Measurements from ENCODE around the gene CCDC167.
A peak's percentile ranks its signal among the peaks of the same experiment; 100 is the strongest.

The CCDC167 gene

GRCh38 chr6:37524025-37524969, 24.6 kb upstream of the CCDC167 start:
- Histone ChIP-seq H3K9ac (ENCODE audit: low read length) (no peak overlapping the region), H3K27ac (ENCODE audit: low read depth, low read length) (no peak overlapping the region), H3K36me3 (ENCODE audit: control insufficient read depth, insufficient read depth, low read length) (no peaks in the 10 kb centered on the region), H3K27me3 (ENCODE audit: control insufficient read depth, insufficient read depth, low read length) (no peaks in the 10 kb centered on the region), H3K4me3 (ENCODE audit: low read length) (no peak overlapping the region), H3K4me1 (ENCODE audit: control insufficient read depth, insufficient read depth, low read length) (no peaks in the 10 kb centered on the region)

DNA sequence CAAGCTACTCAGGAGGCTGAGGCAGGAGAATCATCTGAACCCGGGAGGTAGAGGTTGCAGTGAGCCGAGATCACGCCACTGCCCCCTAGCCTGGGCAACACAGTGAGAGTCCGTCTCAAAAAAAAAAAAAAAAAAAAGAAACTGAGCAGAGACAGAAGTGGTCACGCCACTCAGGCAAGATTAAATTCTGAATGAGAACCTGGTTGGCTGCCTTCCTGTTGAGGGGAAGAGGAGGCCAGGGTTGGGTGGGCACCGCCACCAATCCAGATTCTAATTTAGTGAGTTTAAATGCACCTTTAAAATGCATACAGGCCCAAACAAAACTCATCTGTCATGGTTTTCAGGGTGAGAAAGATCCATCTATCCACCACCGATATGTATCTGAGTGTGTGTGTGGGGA, 23.7 kb upstream of the CCDC167 start:
- Histone ChIP-seq H3K36me3 (ENCODE audit: control insufficient read depth, insufficient read depth, low read length) (no peaks in the 10 kb centered on the region), H3K4me3 (ENCODE audit: low read length) (no peak overlapping the region), H3K27me3 (ENCODE audit: control insufficient read depth, insufficient read depth, low read length) (no peaks in the 10 kb centered on the region), H3K27ac (ENCODE audit: low read depth, low read length) (no peak overlapping the region), H3K4me1 (ENCODE audit: control insufficient read depth, insufficient read depth, low read length) (no peaks in the 10 kb centered on the region), H3K9ac (ENCODE audit: low read length) (no peak overlapping the region)

DNA sequence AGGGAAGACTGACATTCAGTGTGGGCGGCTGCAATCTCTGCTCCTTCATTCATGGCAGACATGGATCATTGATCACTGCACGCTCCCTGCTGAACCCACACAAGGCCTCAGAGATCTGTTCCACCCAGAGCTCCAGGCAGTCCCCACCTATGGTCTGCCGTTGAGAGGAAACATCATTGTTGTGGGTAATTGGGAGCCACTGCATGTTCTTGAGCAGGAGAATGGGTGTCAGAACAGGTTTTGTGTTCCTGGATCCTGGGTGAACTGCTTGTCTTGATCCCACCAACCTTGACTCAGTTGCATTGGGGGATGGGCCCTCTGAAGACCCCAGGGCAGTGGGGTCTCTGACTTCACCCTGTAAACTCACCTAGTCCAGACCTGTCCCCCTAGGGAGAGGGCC, 23.1 kb upstream of the CCDC167 start:
- no peaks in the 10 kb centered on the region for H3K27me3 ChIP-seq (ENCODE audit: control insufficient read depth, insufficient read depth, low read length)
- no peak overlapping the region for H3K4me3 ChIP-seq (ENCODE audit: low read length)
- no peak overlapping the region for H3K9ac ChIP-seq (ENCODE audit: low read length)
- H3K4me1 ChIP-seq (ENCODE audit: control insufficient read depth, insufficient read depth, low read length), result no peaks in the 10 kb centered on the region
- no peak overlapping the region for H3K27ac ChIP-seq (ENCODE audit: low read depth, low read length)
- H3K36me3 ChIP-seq (ENCODE audit: control insufficient read depth, insufficient read depth, low read length), result no peaks in the 10 kb centered on the region

DNA sequence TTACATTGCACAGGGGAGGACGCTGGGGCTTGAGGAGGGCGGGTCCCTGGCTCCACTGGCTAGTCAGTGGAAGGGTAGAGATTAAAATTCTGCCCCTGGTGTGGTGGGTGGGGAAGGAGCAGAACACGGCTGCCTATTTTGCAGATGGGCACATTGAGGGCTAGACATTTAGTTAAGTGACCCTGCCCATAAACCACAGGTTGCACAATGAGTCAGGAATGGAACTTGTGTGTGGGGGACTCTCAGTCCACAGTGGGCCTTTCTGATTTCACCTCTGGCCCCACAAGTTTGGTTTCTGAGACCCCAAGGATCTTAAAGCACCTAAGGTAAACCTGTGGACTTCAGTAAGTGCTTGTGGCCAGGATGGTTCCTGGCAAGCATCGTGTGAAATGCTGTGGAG, 22.0 kb upstream of the CCDC167 start:
- Histone ChIP-seq H3K4me3 (ENCODE audit: low read length) (no peak overlapping the region), H3K9ac (ENCODE audit: low read length) (no peak overlapping the region), H3K27ac (ENCODE audit: low read depth, low read length) (no peak overlapping the region), H3K36me3 (ENCODE audit: control insufficient read depth, insufficient read depth, low read length) (no peaks in the 10 kb centered on the region), H3K27me3 (ENCODE audit: control insufficient read depth, insufficient read depth, low read length) (no peaks in the 10 kb centered on the region), H3K4me1 (ENCODE audit: control insufficient read depth, insufficient read depth, low read length) (no peaks in the 10 kb centered on the region)

- Histone ChIP-seq H3K27me3 (ENCODE audit: control insufficient read depth, insufficient read depth, low read length) (no peaks in the 10 kb centered on the region), H3K36me3 (ENCODE audit: control insufficient read depth, insufficient read depth, low read length) (no peaks in the 10 kb centered on the region), H3K4me3 (ENCODE audit: low read length) (no peak overlapping the region), H3K4me1 (ENCODE audit: control insufficient read depth, insufficient read depth, low read length) (peaks cover 3% of the 10 kb centered on the region), H3K27ac (ENCODE audit: low read depth, low read length) (no peak overlapping the region), H3K9ac (ENCODE audit: low read length) (no peak overlapping the region)
Observed at GRCh38 chr6:37520926-37521325, 21.2 kb upstream of the CCDC167 start.

DNA sequence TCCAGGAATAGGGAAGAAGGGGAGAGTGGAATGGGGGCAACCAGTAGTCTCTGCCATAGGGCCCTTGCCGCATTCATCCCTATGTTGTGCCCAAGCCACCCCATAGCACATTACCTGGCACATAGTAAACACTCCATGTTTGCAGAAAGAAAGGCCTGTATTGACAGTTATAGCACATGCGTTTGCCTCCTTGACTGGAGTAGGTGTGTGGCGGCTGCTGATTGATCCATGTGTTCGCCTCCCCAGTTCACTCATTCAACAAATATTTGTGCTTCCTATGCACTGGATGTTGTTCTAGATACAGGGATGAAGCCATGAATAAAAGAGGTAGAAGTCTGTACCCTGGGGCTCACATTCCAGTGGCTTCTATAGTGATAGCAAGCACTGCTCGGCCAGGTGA, 19.8 kb upstream of the CCDC167 start:
- Histone ChIP-seq H3K36me3 (ENCODE audit: control insufficient read depth, insufficient read depth, low read length) (no peaks in the 10 kb centered on the region), H3K4me1 (ENCODE audit: control insufficient read depth, insufficient read depth, low read length) (peaks cover 3% of the 10 kb centered on the region), H3K4me3 (ENCODE audit: low read length) (no peak overlapping the region), H3K27ac (ENCODE audit: low read depth, low read length) (no peak overlapping the region), H3K27me3 (ENCODE audit: control insufficient read depth, insufficient read depth, low read length) (no peaks in the 10 kb centered on the region), H3K9ac (ENCODE audit: low read length) (no peak overlapping the region)

- Histone ChIP-seq H3K27ac (ENCODE audit: low read depth, low read length) (no peak overlapping the region), H3K4me3 (ENCODE audit: low read length) (no peak overlapping the region), H3K27me3 (ENCODE audit: control insufficient read depth, insufficient read depth, low read length) (peaks cover 5% of the 10 kb centered on the region), H3K4me1 (ENCODE audit: control insufficient read depth, insufficient read depth, low read length) (peaks cover 3% of the 10 kb centered on the region), H3K36me3 (ENCODE audit: control insufficient read depth, insufficient read depth, low read length) (no peaks in the 10 kb centered on the region), H3K9ac (ENCODE audit: low read length) (no peak overlapping the region)
Observed at GRCh38 chr6:37518116-37518515, 18.4 kb upstream of the CCDC167 start.

DNA sequence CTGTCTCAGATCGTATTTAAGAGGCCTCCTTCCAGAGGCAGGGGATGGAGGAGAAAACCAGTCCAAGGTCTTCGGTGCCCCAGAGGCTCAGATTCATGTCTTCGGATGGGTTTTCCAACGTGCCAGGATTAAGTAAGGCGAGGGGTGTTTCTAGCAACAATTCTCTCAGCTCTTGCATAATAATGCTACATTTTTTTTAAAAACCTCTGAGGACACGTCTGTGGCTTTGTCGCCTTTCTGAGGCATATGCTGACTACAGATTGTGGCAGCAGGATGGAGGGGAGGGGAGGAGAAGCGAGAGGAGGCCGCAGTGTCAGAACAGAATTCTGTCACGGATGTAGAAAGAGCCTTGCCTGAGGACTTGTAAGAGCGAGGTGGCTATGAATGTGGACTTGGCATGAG, 17.7 kb upstream of the CCDC167 start:
- Histone ChIP-seq H3K4me1 (ENCODE audit: control insufficient read depth, insufficient read depth, low read length) (peaks cover 3% of the 10 kb centered on the region), H3K27me3 (ENCODE audit: control insufficient read depth, insufficient read depth, low read length) (peaks cover 11% of the 10 kb centered on the region), H3K4me3 (ENCODE audit: low read length) (no peak overlapping the region), H3K36me3 (ENCODE audit: control insufficient read depth, insufficient read depth, low read length) (no peaks in the 10 kb centered on the region), H3K9ac (ENCODE audit: low read length) (no peak overlapping the region), H3K27ac (ENCODE audit: low read depth, low read length) (no peak overlapping the region)

DNA sequence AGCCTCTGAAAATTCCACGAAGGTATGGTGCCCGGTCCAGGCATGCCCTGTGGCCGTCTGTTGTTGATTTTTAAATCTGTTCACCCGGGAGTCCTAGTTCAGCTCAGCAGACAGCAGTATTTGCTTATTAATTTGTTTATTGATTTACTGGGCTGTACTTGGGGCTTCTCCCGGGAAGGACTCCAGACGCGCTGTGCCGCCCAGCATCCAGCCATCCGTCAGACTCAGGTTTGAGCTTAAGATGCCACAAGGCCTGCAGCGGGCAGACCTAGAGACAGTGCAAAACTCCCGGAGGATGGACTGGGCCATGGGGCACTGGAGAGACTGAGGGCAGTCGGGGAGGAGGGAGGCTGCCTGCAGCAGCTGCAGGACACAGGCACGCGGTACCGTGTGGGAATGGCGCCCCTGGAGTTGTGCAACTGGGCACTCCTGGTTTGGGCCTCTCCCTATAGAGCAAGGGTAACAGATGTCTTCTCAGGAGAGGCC, 17.3 kb upstream of the CCDC167 start:
- peaks cover 3% of the 10 kb centered on the region for H3K4me1 ChIP-seq (ENCODE audit: control insufficient read depth, insufficient read depth, low read length)
- no peak overlapping the region for H3K9ac ChIP-seq (ENCODE audit: low read length)
- H3K4me3 ChIP-seq (ENCODE audit: low read length), result peak overlapping the region; percentile 39
- no peak overlapping the region for H3K27ac ChIP-seq (ENCODE audit: low read depth, low read length)
- no peaks in the 10 kb centered on the region for H3K36me3 ChIP-seq (ENCODE audit: control insufficient read depth, insufficient read depth, low read length)
- peaks cover 11% of the 10 kb centered on the region for H3K27me3 ChIP-seq (ENCODE audit: control insufficient read depth, insufficient read depth, low read length)

- H3K4me1 ChIP-seq (ENCODE audit: control insufficient read depth, insufficient read depth, low read length), result peaks cover 3% of the 10 kb centered on the region
- H3K4me3 ChIP-seq (ENCODE audit: low read length), result no peak overlapping the region
- H3K36me3 ChIP-seq (ENCODE audit: control insufficient read depth, insufficient read depth, low read length), result no peaks in the 10 kb centered on the region
- H3K27me3 ChIP-seq (ENCODE audit: control insufficient read depth, insufficient read depth, low read length), result peaks cover 11% of the 10 kb centered on the region
- H3K27ac ChIP-seq (ENCODE audit: low read depth, low read length), result no peak overlapping the region
- no peak overlapping the region for H3K9ac ChIP-seq (ENCODE audit: low read length)
Observed at GRCh38 chr6:37516076-37516919, 16.6 kb upstream of the CCDC167 start.

DNA sequence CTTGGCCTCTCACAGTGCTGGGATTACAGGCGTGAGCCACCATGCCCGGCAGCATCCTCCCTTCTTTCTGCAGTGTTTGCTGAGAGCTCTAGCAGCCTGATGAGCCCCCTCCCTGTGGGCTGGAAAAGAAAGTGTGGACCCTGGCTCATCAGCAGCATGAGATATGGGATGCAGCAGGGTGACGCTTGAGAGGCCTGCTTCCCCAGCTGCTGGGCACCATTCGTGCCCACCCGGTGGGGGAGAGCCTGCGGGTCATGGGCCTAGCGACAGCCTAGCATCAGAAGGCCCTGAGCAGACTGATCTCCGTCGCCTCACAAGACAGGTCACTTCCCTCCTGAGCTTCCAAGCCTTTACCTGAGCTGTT, 16.0 kb upstream of the CCDC167 start:
- Histone ChIP-seq H3K36me3 (ENCODE audit: control insufficient read depth, insufficient read depth, low read length) (no peaks in the 10 kb centered on the region), H3K27ac (ENCODE audit: low read depth, low read length) (no peak overlapping the region), H3K4me3 (ENCODE audit: low read length) (no peak overlapping the region), H3K27me3 (ENCODE audit: control insufficient read depth, insufficient read depth, low read length) (peaks cover 13% of the 10 kb centered on the region), H3K9ac (ENCODE audit: low read length) (no peak overlapping the region), H3K4me1 (ENCODE audit: control insufficient read depth, insufficient read depth, low read length) (peaks cover 3% of the 10 kb centered on the region)

GRCh38 chr6:37514837-37515236, 15.1 kb upstream of the CCDC167 start:
- H3K4me1 ChIP-seq (ENCODE audit: control insufficient read depth, insufficient read depth, low read length), result peaks cover 3% of the 10 kb centered on the region
- H3K4me3 ChIP-seq (ENCODE audit: low read length), result no peak overlapping the region
- H3K27ac ChIP-seq (ENCODE audit: low read depth, low read length), result no peak overlapping the region

More at GRCh38 chr6:37514837-37515236, 15.1 kb upstream of the CCDC167 start:
- Histone ChIP-seq H3K27me3 (ENCODE audit: control insufficient read depth, insufficient read depth, low read length) (peaks cover 15% of the 10 kb centered on the region), H3K36me3 (ENCODE audit: control insufficient read depth, insufficient read depth, low read length) (no peaks in the 10 kb centered on the region), H3K9ac (ENCODE audit: low read length) (no peak overlapping the region)
